Natural killer cell (primary cell): ENCODE results near the gene F5. TPM values are rescaled to one million over a fixed set of nuclear protein-coding genes. Genes with fewer than 3 reads are reported as not detected.

ENCODE experiments used
- ATAC-seq, 3 donors: fragments of 150-1000 bp in 2 of 3; fragments of 200-7000 bp in 1 of 3; cut with Tn5 transposase; 1 replicate in 1 of 3; 2 replicates in 2 of 3; pipeline ENCODE4 v1.10.0; 2021; ENCODE audit warnings: mild to moderate bottlenecking in 2 of 3, moderate library complexity in 2 of 3
- DNase-seq, 2 donors: peaks; one replicate each; pipeline versions ENCODE4 v3.0.0 to v3.0.0-alpha.2; 2013 to 2021; ENCODE audit warnings: mixed read lengths in 1 of 2
- H3K27ac ChIP-seq: one replicate; pipeline ENCODE4 v1.5.1; 2013; ENCODE audit warnings: mild to moderate bottlenecking, low read length
- H3K27me3 ChIP-seq: one replicate; pipeline ENCODE4 v1.6.1; 2013; ENCODE audit warnings: low read length; ENCODE audit not compliant: control insufficient read depth, insufficient read depth
- H3K36me3 ChIP-seq: one replicate; pipeline ENCODE4 v1.6.1; 2013; ENCODE audit warnings: low read length; ENCODE audit not compliant: control insufficient read depth, insufficient read depth
- H3K4me1 ChIP-seq: one replicate; pipeline ENCODE4 v1.6.1; 2013; ENCODE audit warnings: low read length; ENCODE audit not compliant: control insufficient read depth, insufficient read depth
- H3K4me3 ChIP-seq: one replicate; pipeline ENCODE4 v1.5.1; 2013; ENCODE audit warnings: low read length
- H3K9me3 ChIP-seq: one replicate; pipeline ENCODE4 v1.6.1; 2013; ENCODE audit warnings: low read length; ENCODE audit not compliant: control insufficient read depth, insufficient read depth
- H3K27ac Mint-ChIP-seq, 2 donors: one replicate each; pipeline ENCODE4 v1.8.0; 2022; ENCODE audit warnings: mild to moderate bottlenecking in 2 of 2, mixed read lengths in 2 of 2, moderate library complexity in 1 of 2
- H3K27me3 Mint-ChIP-seq, 2 donors: one replicate each; pipeline ENCODE4 v1.8.0; 2022; ENCODE audit warnings: low read depth in 2 of 2, mixed read lengths in 2 of 2
- H3K36me3 Mint-ChIP-seq: one replicate; pipeline ENCODE4 v1.8.0; 2022; ENCODE audit warnings: mixed read lengths
- H3K4me1 Mint-ChIP-seq, 2 donors: one replicate each; pipeline ENCODE4 v1.8.0; 2022; ENCODE audit warnings: mixed read lengths in 2 of 2
- H3K4me3 Mint-ChIP-seq: one replicate; pipeline ENCODE4 v1.8.0; 2022; ENCODE audit warnings: mild to moderate bottlenecking, moderate library complexity, mixed read lengths
- H3K9me3 Mint-ChIP-seq, 2 donors: one replicate each; pipeline ENCODE4 v1.8.0; 2022; ENCODE audit warnings: mixed read lengths in 2 of 2
- WGBS: methylation state at CpG from one replicate; pipeline ENCODE4 v1.1.7; 2013; ENCODE audit warnings: missing lambda C conversion rate; ENCODE audit not compliant: insufficient coverage; 5-methylcytosine and 5-hydroxymethylcytosine counted together
- intact Hi-C: fragments of 100-400 bp; cut with micrococcal nuclease; formaldehyde crosslinking; loops from one replicate; pipeline ENCODE4 v1.14.2; 2022
- total RNA-seq, 4 donors: library from RNA; stranded (reverse); fragments of 120-200 nt in 1 of 4; gene quantifications; one replicate each; pipeline versions ENCODE4 v1.2.3 to v1.2.4, GENCODE V29; 2013 to 2022
- TF ChIP-seq, protein P1 (sequence below): fragments of 200-600 bp; IDR thresholded peaks from one replicate; pipeline ENCODE4 v1.8.0; 2022; ENCODE audit warnings: antibody characterized with exemption

Gene F5
- total RNA-seq, 3 donors from 2014 or later (not counting 1 experiment from before 2014, with no cell fraction given) = 0.02 to 1.7 (median 0.45) TPM

DNA sequence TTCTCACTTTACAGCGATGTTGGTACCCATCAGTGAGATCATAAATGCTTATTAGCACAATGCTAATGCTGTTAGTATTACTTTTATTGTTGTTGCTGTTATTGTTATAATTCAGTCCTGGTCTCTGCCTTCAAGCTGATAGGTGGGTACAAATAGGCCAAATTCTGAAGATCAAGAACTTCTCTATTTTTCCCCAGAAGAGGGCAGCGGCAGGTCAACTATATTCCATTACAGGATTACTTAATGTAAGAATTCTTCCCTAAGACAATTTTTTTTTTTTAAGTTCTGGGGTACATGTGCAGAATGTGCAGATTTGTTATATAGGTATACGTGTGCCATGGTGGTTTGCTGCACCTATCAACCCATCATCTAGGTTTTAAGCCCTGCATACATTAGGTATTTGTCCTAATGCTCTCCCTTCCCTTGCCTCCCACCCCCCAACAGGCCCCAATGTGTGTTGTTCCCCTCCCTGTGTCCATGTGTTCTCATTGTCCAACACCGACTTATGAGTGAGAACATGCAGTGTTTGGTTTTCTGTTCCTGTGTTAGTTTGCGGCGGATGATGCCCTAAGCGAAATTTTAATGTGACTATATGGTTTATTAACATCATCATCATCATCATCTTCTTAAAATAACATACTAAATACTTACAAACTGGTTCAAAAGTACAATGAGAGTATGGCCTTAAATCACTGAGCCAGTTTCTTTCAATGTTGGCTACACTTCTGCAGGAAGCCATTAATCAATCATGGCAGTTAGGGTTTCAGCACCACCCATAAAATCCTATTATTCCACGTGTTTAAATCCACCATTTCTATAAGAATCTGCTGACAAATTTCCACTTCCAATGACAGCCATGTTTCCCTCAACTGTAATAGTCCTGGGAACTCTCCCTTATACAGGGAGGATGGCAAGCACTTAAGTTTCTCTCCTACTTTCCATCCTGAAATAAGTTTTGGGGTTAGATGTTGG is 119.7 kb downstream of the F5 start:
- Mint-ChIP-seq H3K9me3 (no peaks in the 10 kb centered on the region), H3K36me3 (no peaks in the 10 kb centered on the region), H3K27me3 (no peaks in the 10 kb centered on the region), H3K4me1 (peaks cover 0 to under 1% of the 10 kb centered on the region in 2 donors), H3K4me3 (no peak overlapping the region), H3K27ac (no peak overlapping the region)
- intact Hi-C loops = loop anchor here (5.0 kb wide), 1 partner anchor 81 kb away; no protein-coding TSS in a partner anchor
- H3K27ac ChIP-seq = no peak overlapping the region
- H3K9me3 ChIP-seq = no peaks in the 10 kb centered on the region
- 75% methylated on average over 2 of the region's 8 CpGs for WGBS
- peak in 1 of 2 donors; percentile 49 for DNase-seq
- peaks cover 5% of the 10 kb centered on the region for H3K36me3 ChIP-seq
- no peak for ATAC-seq
- H3K27me3 ChIP-seq = no peaks in the 10 kb centered on the region
- no peaks in the 10 kb centered on the region for H3K4me1 ChIP-seq
- TF ChIP-seq, protein P1, sequence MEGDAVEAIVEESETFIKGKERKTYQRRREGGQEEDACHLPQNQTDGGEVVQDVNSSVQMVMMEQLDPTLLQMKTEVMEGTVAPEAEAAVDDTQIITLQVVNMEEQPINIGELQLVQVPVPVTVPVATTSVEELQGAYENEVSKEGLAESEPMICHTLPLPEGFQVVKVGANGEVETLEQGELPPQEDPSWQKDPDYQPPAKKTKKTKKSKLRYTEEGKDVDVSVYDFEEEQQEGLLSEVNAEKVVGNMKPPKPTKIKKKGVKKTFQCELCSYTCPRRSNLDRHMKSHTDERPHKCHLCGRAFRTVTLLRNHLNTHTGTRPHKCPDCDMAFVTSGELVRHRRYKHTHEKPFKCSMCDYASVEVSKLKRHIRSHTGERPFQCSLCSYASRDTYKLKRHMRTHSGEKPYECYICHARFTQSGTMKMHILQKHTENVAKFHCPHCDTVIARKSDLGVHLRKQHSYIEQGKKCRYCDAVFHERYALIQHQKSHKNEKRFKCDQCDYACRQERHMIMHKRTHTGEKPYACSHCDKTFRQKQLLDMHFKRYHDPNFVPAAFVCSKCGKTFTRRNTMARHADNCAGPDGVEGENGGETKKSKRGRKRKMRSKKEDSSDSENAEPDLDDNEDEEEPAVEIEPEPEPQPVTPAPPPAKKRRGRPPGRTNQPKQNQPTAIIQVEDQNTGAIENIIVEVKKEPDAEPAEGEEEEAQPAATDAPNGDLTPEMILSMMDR = peak; percentile 13
- no peak overlapping the region for H3K4me3 ChIP-seq

GRCh38 chr1:169465281-169465680 is 121.0 kb downstream of the F5 start:
- H3K9me3 Mint-ChIP-seq = no peaks in the 10 kb centered on the region
- no peaks in the 10 kb centered on the region for H3K36me3 Mint-ChIP-seq
- TF ChIP-seq, protein P1 = no peak
- no peak overlapping the region for H3K4me3 Mint-ChIP-seq
- intact Hi-C loops = loop anchor here (5.0 kb wide), 1 partner anchor 82 kb away; no protein-coding TSS in a partner anchor
- no peaks in the 10 kb centered on the region for H3K9me3 ChIP-seq
- no peak overlapping the region for H3K4me3 ChIP-seq
- H3K27ac Mint-ChIP-seq = no peak overlapping the region
- peaks cover 2 to 11% of the 10 kb centered on the region in 2 donors for H3K4me1 Mint-ChIP-seq
- DNase-seq (no peak), ATAC-seq (no peak)
- no peaks in the 10 kb centered on the region for H3K27me3 Mint-ChIP-seq
- H3K27me3 ChIP-seq = peaks cover under 1% of the 10 kb centered on the region
- H3K4me1 ChIP-seq = peaks cover 4% of the 10 kb centered on the region
- no peak overlapping the region for H3K27ac ChIP-seq
- H3K36me3 ChIP-seq = peaks cover 5% of the 10 kb centered on the region

Other genes starting within 250 kb of the F5 start
- gene NME7, start 218.7 kb downstream of the F5 start, total RNA-seq = 1 to 10 TPM; 5.2 to 9.9 (median 9.8) TPM
- gene BLZF1, start 218.3 kb downstream of the F5 start, total RNA-seq = 10 to 100 TPM; 13.2 to 21.6 (median 18.2) TPM
- gene CCDC181, start 159.0 kb downstream of the F5 start, total RNA-seq = not detected
- gene SLC19A2, start 100.5 kb downstream of the F5 start, total RNA-seq = 1 to 10 TPM; 5.0 to 6.3 (median 5.3) TPM
- 1 to 10 TPM; 1.5 to 5.4 (median 2.5) TPM for gene SELP, start 43.6 kb upstream of the F5 start, total RNA-seq
- gene SELL, start 125.1 kb upstream of the F5 start, total RNA-seq = 100 to 1,000 TPM; 149 to 190 (median 165) TPM
- gene SELE, start 147.6 kb upstream of the F5 start, total RNA-seq = not detected
- 1 to 10 TPM; 4.9 to 10.0 (median 7.2) TPM for gene METTL18, start 208.4 kb upstream of the F5 start, total RNA-seq